OCI-LY1 (cell line): ENCODE results near the gene NRP2.

Source experiments
- CTCF ChIP-seq: fragments of 200-600 bp; sonication (generic), shearing (Covaris generic); IDR thresholded peaks from 2 replicates; pipeline ENCODE4 v1.5.1; 2017; ENCODE audit warnings: mild to moderate bottlenecking, antibody characterized with exemption, low read length, moderate library complexity, mixed read lengths
- EZH2 ChIP-seq: fragments of 200-600 bp; sonication (generic), shearing (Covaris generic); IDR thresholded peaks from 2 replicates; pipeline ENCODE4 v1.8.0; 2017; ENCODE audit warnings: borderline replicate concordance, mixed run types, mild to moderate bottlenecking, antibody characterized with exemption, low read length, moderate library complexity, mixed read lengths

- TF ChIP-seq CTCF (no peak), EZH2 (no peak)
These were observed 5.3 kb downstream of the NRP2 start for GRCh38 chr2:205687641-205687956.
